KOPT-K1 (cell line): Measurements from ENCODE around the gene LGI4.
"Not testable (repeated sequence)": the region's sequence is repeated elsewhere in the genome, so short reads cannot be mapped to it uniquely, and the experiment has no call there.

ENCODE experiments used
- H3K27ac ChIP-seq: fragments of 200-600 bp; sonication (generic); 2 replicates; pipeline ENCODE4 v1.5.1; 2016; ENCODE audit warnings: antibody characterized with exemption, mild to moderate bottlenecking, low read depth, low read length; ENCODE audit not compliant: poor library complexity, severe bottlenecking
- H3K36me3 ChIP-seq: fragments of 200-600 bp; sonication (generic); 2 replicates; pipeline ENCODE4 v1.5.1; 2017; ENCODE audit warnings: antibody characterized with exemption, mild to moderate bottlenecking, low read length, moderate library complexity; ENCODE audit not compliant: insufficient read depth
- H3K9me3 ChIP-seq: fragments of 200-600 bp; sonication (generic); 2 replicates; pipeline ENCODE4 v1.5.1; 2017; ENCODE audit warnings: antibody characterized with exemption, low read length, mild to moderate bottlenecking; ENCODE audit not compliant: insufficient read depth, poor library complexity, severe bottlenecking

The LGI4 gene

GRCh38 chr19:35153701-35154524 lies 19.1 kb upstream of the LGI4 start:
- no peaks in the 10 kb centered on the region for H3K9me3 ChIP-seq
- H3K36me3 ChIP-seq = peaks cover 24% of the 10 kb centered on the region
- peak overlapping the region; percentile 92 for H3K27ac ChIP-seq

- H3K9me3 ChIP-seq, H3K27ac ChIP-seq: not testable (repeated sequence)
- H3K36me3 ChIP-seq = peaks cover 16% of the 10 kb centered on the region
These were observed 18.3 kb upstream of the LGI4 start for GRCh38 chr19:35153129-35153522.

GRCh38 chr19:35151273-35152065 lies 16.6 kb upstream of the LGI4 start:
- Histone ChIP-seq H3K27ac (no peak overlapping the region), H3K36me3 (no peaks in the 10 kb centered on the region), H3K9me3 (no peaks in the 10 kb centered on the region)

GRCh38 chr19:35150445-35150844 lies 15.6 kb upstream of the LGI4 start:
- Histone ChIP-seq H3K27ac (no peak overlapping the region), H3K36me3 (no peaks in the 10 kb centered on the region), H3K9me3 (no peaks in the 10 kb centered on the region)

GRCh38 chr19:35149463-35149862 lies 14.6 kb upstream of the LGI4 start:
- no peaks in the 10 kb centered on the region for H3K36me3 ChIP-seq
- no peak overlapping the region for H3K27ac ChIP-seq
- no peaks in the 10 kb centered on the region for H3K9me3 ChIP-seq

- Histone ChIP-seq H3K9me3 (no peaks in the 10 kb centered on the region), H3K36me3 (no peaks in the 10 kb centered on the region), H3K27ac (no peak overlapping the region)
These were observed 12.0 kb upstream of the LGI4 start for GRCh38 chr19:35146746-35147459.

GRCh38 chr19:35144600-35145436 lies 10.0 kb upstream of the LGI4 start:
- Histone ChIP-seq H3K9me3 (no peaks in the 10 kb centered on the region), H3K27ac (no peak overlapping the region), H3K36me3 (no peaks in the 10 kb centered on the region)

GRCh38 chr19:35144259-35144599 lies 9.4 kb upstream of the LGI4 start:
- H3K27ac ChIP-seq = no peak overlapping the region
- no peaks in the 10 kb centered on the region for H3K36me3 ChIP-seq
- no peaks in the 10 kb centered on the region for H3K9me3 ChIP-seq

GRCh38 chr19:35143818-35144217 lies 9.0 kb upstream of the LGI4 start:
- Histone ChIP-seq H3K9me3 (no peaks in the 10 kb centered on the region), H3K36me3 (no peaks in the 10 kb centered on the region), H3K27ac (no peak overlapping the region)

GRCh38 chr19:35143231-35143715 lies 8.4 kb upstream of the LGI4 start, which contains the start of gene FXYD7:
Gene FXYD7 (plus strand): TSS chr19:35143255. CDS start chr19:35143334, 79 bp downstream.
- no peaks in the 10 kb centered on the region for H3K36me3 ChIP-seq

GRCh38 chr19:35142606-35143230 lies 7.9 kb upstream of the LGI4 start:
- no peak overlapping the region for H3K27ac ChIP-seq
- no peaks in the 10 kb centered on the region for H3K36me3 ChIP-seq
- no peaks in the 10 kb centered on the region for H3K9me3 ChIP-seq

More at GRCh38 chr19:35143231-35143715, 8.4 kb upstream of the LGI4 start, which contains the start of gene FXYD7:
- no peaks in the 10 kb centered on the region for H3K9me3 ChIP-seq
- no peak within 1 kb of the TSS for H3K27ac ChIP-seq

- Histone ChIP-seq H3K9me3 (no peaks in the 10 kb centered on the region), H3K27ac (no peak overlapping the region), H3K36me3 (no peaks in the 10 kb centered on the region)
These were observed 7.2 kb upstream of the LGI4 start for GRCh38 chr19:35141837-35142605.

GRCh38 chr19:35140962-35141836 lies 6.3 kb upstream of the LGI4 start:
- Histone ChIP-seq H3K36me3 (no peaks in the 10 kb centered on the region), H3K27ac (no peak overlapping the region), H3K9me3 (no peaks in the 10 kb centered on the region)
